Measurements from ENCODE around the gene ACSS1. TPM values are rescaled to one million over a fixed set of nuclear protein-coding genes. Genes with fewer than 3 reads are reported as not detected.

The ACSS1 gene
- 10 to 100 TPM; 40.9 to 42.5 TPM for total RNA-seq

- POLR2A ChIA-PET, result interaction anchor here (0.6 to 4.5 kb wide), 12 partner anchors 10 to 129 kb away, joined by 3 to 31 read pairs (median 4); partner anchors contain the start of gene APMAP
- Mint-ChIP-seq H3K36me3 (ENCODE audit: low read depth) (peaks cover 18% of the 10 kb centered on the region), H3K4me1 (ENCODE audit: low read depth) (peaks cover 43% of the 10 kb centered on the region), H3K27me3 (ENCODE audit: low read depth) (peaks cover 19% of the 10 kb centered on the region), H3K9me3 (ENCODE audit: insufficient read depth) (no peaks in the 10 kb centered on the region), H3K4me3 (peak within 1 kb of the TSS; percentile 86), H3K27ac (peak within 1 kb of the TSS; percentile 87)
- ATAC-seq (peak; percentile 79), DNase-seq (peak; percentile 88)
- CTCF ChIA-PET, result interaction anchor here (1.2 to 11.2 kb wide), 3 partner anchors 13 to 64 kb away, joined by 3 to 191 read pairs (median 6); partner anchors contain the start of gene APMAP
Observed at GRCh38 chr20:25058051-25058846, at the start of gene ACSS1. ACSS1 (minus strand) TSS chr20:25058139; CDS start chr20:25058102, 37 bp downstream.

DNA sequence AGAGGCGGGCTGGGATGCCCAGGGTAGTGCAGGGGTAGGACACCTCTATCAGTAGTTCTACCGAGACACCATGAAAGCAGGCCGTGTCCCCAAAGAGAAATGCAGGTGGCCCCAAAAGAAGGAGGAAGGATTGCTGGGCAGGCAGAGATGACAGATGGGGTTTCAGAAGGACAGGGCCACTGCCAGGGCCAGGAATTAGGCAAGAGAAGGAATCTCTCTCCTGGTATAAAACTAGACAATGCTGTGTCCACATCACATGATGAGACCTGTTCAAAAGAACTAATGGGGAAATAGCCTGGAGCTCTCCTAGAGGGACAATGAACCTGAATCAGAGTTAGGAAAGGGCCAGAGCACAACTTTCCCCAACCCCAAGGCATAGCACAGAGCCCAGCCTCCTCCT, 45.6 kb upstream of the ACSS1 start:
- no peaks in the 10 kb centered on the region for H3K36me3 Mint-ChIP-seq (ENCODE audit: low read depth)
- H3K9me3 Mint-ChIP-seq (ENCODE audit: insufficient read depth), result no peaks in the 10 kb centered on the region
- POLR2A ChIA-PET, result no interaction called here
- no peak overlapping the region for H3K4me3 Mint-ChIP-seq
- H3K27me3 Mint-ChIP-seq (ENCODE audit: low read depth), result peaks cover 17% of the 10 kb centered on the region
- H3K27ac Mint-ChIP-seq, result no peak overlapping the region
- no peak for DNase-seq
- H3K4me1 Mint-ChIP-seq (ENCODE audit: low read depth), result peaks cover 5% of the 10 kb centered on the region
- CTCF ChIA-PET, result no interaction called here
- no peak for ATAC-seq

DNA sequence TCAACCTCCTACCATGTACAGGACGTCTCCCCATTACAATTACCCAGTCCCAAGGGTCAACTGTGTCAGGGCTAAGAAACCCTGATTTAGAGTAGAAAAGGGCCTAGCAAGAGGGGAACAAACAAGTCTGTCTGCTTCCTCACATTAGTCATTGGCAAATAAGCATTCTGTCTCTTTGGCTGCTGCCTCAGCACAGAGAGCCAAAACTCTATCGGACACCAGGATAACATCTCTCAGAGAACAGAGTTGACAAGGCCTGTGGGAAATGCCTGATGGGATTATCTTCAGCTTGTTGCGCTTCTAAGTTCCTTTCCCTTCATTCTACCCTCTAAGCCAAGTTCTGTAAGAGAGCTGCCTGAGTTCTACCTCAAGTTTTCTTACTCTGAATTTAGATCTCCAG, 43.0 kb upstream of the ACSS1 start:
- Mint-ChIP-seq H3K27ac (no peak overlapping the region), H3K4me1 (ENCODE audit: low read depth) (peaks cover 5% of the 10 kb centered on the region), H3K4me3 (no peak overlapping the region), H3K36me3 (ENCODE audit: low read depth) (no peaks in the 10 kb centered on the region), H3K9me3 (ENCODE audit: insufficient read depth) (no peaks in the 10 kb centered on the region), H3K27me3 (ENCODE audit: low read depth) (peaks cover 6% of the 10 kb centered on the region)
- ChIA-PET POLR2A (interaction anchor here (1.0 kb wide), 1 partner anchor 11 kb away, joined by 4 read pairs; no protein-coding TSS in a partner anchor), CTCF (no interaction called here)
- ATAC-seq, result no peak
- no peak for DNase-seq

GRCh38 chr20:25099601-25100140, 41.7 kb upstream of the ACSS1 start:
- CTCF ChIA-PET, result no interaction called here
- Mint-ChIP-seq H3K27ac (no peak overlapping the region), H3K4me3 (no peak overlapping the region), H3K27me3 (ENCODE audit: low read depth) (peaks cover 12% of the 10 kb centered on the region), H3K9me3 (ENCODE audit: insufficient read depth) (no peaks in the 10 kb centered on the region), H3K36me3 (ENCODE audit: low read depth) (no peaks in the 10 kb centered on the region), H3K4me1 (ENCODE audit: low read depth) (peaks cover 5% of the 10 kb centered on the region)
- POLR2A ChIA-PET, result interaction anchor here (0.9 kb wide), 1 partner anchor 10 kb away, joined by 3 read pairs; no protein-coding TSS in a partner anchor
- no peak for ATAC-seq
- DNase-seq, result no peak

GRCh38 chr20:25097498-25097897, 39.6 kb upstream of the ACSS1 start:
- peaks cover 5% of the 10 kb centered on the region for H3K4me1 Mint-ChIP-seq (ENCODE audit: low read depth)
- no peaks in the 10 kb centered on the region for H3K36me3 Mint-ChIP-seq (ENCODE audit: low read depth)
- ChIA-PET CTCF (no interaction called here), POLR2A (no interaction called here)
- DNase-seq (no peak), ATAC-seq (no peak)
- peaks cover 14% of the 10 kb centered on the region for H3K27me3 Mint-ChIP-seq (ENCODE audit: low read depth)
- no peak overlapping the region for H3K27ac Mint-ChIP-seq
- H3K4me3 Mint-ChIP-seq, result no peak overlapping the region
- no peaks in the 10 kb centered on the region for H3K9me3 Mint-ChIP-seq (ENCODE audit: insufficient read depth)

DNA sequence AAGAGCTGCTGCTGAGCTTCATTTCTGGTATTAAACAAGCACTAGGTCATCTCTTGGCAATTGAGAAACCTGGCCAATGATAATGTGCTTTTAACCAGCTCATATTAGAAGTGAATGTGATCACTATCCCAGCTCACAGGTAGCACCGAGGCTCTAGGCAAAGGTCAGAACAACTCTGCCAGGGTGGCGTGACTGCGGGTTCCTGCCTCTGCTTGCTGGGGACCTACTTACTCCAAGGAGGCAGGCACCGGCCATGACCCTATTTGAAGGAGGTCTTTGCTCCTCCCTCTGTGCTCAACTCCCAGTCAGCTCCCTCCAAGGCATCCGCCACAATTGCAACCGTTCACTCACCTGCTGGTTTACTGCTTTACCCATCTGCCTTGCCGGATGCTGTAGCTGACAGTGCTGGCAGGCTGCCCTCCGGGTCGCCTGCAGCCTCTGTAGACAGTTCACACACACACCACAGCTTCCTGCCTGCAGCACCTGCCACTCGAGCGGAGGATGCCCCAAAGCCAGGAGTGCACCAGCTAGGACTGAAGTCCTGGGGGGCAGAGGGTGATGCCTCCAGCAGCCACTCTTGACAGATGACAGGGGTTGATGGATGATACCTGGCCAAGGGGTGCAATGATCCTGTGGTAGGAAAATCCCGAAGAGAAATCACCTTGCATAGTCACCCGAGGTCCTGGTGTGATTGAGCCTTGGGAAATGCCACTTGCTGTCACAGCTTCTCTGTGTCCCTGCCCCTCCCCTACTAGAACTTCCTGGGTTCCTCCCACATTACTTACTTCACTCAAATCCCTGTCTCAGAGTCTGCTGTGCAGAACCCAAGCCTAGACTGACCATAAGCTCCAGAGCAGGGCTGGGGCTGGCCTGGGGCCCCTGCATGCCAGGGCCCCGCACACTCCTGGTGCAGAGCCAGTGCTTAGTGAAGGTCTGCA, 32.8 kb upstream of the ACSS1 start:
- H3K27me3 Mint-ChIP-seq (ENCODE audit: low read depth), result peaks cover 16% of the 10 kb centered on the region
- peak; percentile 98 for ATAC-seq
- no peaks in the 10 kb centered on the region for H3K36me3 Mint-ChIP-seq (ENCODE audit: low read depth)
- H3K4me1 Mint-ChIP-seq (ENCODE audit: low read depth), result peaks cover 26% of the 10 kb centered on the region
- no peaks in the 10 kb centered on the region for H3K9me3 Mint-ChIP-seq (ENCODE audit: insufficient read depth)
- ChIA-PET CTCF (interaction anchor here (0.8 to 2.1 kb wide), 8 partner anchors 13 to 308 kb away, joined by 3 to 8 read pairs (median 5); partner anchors contain the start of gene PYGB), POLR2A (interaction anchor here (0.6 to 1.6 kb wide), 7 partner anchors 8 to 157 kb away, joined by 3 to 4 read pairs (median 3); partner anchors contain the start of genes ACSS1 and PYGB)
- H3K27ac Mint-ChIP-seq, result peak overlapping the region; percentile 78
- DNase-seq, result peak; percentile 85
- H3K4me3 Mint-ChIP-seq, result no peak overlapping the region

DNA sequence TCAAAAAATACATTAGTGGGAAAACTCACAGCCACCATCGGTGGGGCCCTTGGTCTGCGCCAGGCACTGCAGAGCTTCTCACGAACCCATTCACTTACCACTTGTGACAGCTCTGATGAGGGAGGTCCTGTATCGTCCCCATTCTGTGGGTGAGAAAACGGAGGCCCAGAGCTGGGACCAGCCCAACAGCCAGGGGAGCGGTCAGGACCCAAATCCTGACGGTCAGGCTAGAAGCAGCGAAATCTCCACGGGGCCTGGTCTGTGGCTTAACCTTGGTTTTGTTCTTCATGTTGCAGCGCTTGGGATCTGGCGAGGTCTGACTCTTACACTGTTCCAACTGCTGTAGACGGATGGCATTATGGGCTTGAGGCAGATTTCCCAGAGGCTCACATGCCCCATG, 31.7 kb upstream of the ACSS1 start:
- no peak overlapping the region for H3K4me3 Mint-ChIP-seq
- H3K4me1 Mint-ChIP-seq (ENCODE audit: low read depth), result peaks cover 26% of the 10 kb centered on the region
- DNase-seq (no peak), ATAC-seq (no peak)
- ChIA-PET CTCF (interaction anchor here (0.7 to 2.1 kb wide), 5 partner anchors 12 to 158 kb away, joined by 3 to 8 read pairs (median 5); partner anchors contain the start of gene PYGB), POLR2A (interaction anchor here (0.8 to 1.6 kb wide), 2 partner anchors 10 to 15 kb away, joined by 3 read pairs; no protein-coding TSS in a partner anchor)
- no peaks in the 10 kb centered on the region for H3K9me3 Mint-ChIP-seq (ENCODE audit: insufficient read depth)
- no peaks in the 10 kb centered on the region for H3K36me3 Mint-ChIP-seq (ENCODE audit: low read depth)
- H3K27me3 Mint-ChIP-seq (ENCODE audit: low read depth), result peaks cover 18% of the 10 kb centered on the region
- H3K27ac Mint-ChIP-seq, result no peak overlapping the region

GRCh38 chr20:25089096-25089495, 31.2 kb upstream of the ACSS1 start:
- no peaks in the 10 kb centered on the region for H3K9me3 Mint-ChIP-seq (ENCODE audit: insufficient read depth)
- peaks cover 24% of the 10 kb centered on the region for H3K27me3 Mint-ChIP-seq (ENCODE audit: low read depth)
- no peak overlapping the region for H3K27ac Mint-ChIP-seq
- ChIA-PET CTCF (interaction anchor here (0.7 to 2.1 kb wide), 2 partner anchors 11 to 89 kb away, joined by 3 to 8 read pairs; no protein-coding TSS in a partner anchor), POLR2A (interaction anchor here (0.8 to 1.6 kb wide), 2 partner anchors 10 to 14 kb away, joined by 3 read pairs; no protein-coding TSS in a partner anchor)
- DNase-seq (no peak), ATAC-seq (no peak)
- no peak overlapping the region for H3K4me3 Mint-ChIP-seq
- H3K36me3 Mint-ChIP-seq (ENCODE audit: low read depth), result no peaks in the 10 kb centered on the region
- peaks cover 29% of the 10 kb centered on the region for H3K4me1 Mint-ChIP-seq (ENCODE audit: low read depth)

- ChIA-PET CTCF (no interaction called here), POLR2A (no interaction called here)
- no peak overlapping the region for H3K27ac Mint-ChIP-seq
- no peaks in the 10 kb centered on the region for H3K9me3 Mint-ChIP-seq (ENCODE audit: insufficient read depth)
- peaks cover 30% of the 10 kb centered on the region for H3K27me3 Mint-ChIP-seq (ENCODE audit: low read depth)
- ATAC-seq (no peak), DNase-seq (no peak)
- H3K36me3 Mint-ChIP-seq (ENCODE audit: low read depth), result no peaks in the 10 kb centered on the region
- H3K4me1 Mint-ChIP-seq (ENCODE audit: low read depth), result peaks cover 29% of the 10 kb centered on the region
- no peak overlapping the region for H3K4me3 Mint-ChIP-seq
Observed at GRCh38 chr20:25088267-25088666, 30.3 kb upstream of the ACSS1 start.

DNA sequence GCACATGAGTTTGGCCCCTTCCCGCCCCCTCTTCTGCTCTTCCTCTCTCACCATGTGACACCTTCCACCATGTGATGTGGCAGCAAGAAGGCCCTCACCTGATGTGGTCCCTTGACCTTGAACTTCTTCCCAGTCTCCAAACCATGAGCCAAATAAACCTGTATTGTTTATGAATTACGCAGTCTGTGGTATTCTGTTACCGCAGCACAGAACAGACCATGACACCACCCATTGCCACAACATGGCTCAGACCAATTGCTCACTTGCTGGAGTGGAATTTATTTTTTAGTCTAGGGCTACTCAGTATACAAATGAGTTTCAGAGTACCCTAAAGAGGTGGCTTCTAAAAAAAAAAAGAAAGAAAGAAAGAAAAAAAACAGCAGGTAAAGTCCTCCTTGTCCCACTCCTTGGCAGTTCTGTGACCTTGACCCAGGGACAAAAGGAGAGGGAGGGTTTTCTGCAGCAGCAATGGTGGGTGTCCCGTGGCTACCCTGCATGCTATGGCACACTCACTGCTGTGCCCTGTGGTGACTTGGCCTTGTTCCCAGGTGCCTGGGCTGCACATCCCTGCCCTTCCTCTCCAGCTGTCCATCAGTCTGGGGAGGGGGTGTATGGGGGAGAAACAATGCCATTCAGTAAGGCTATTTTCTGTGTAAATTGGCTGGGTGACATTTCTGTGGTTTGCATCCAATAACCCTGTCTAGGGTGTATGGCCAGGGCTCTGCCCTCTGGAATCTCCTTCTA, 29.4 kb upstream of the ACSS1 start:
- H3K27ac Mint-ChIP-seq, result no peak overlapping the region
- peaks cover 38% of the 10 kb centered on the region for H3K27me3 Mint-ChIP-seq (ENCODE audit: low read depth)
- POLR2A ChIA-PET, result no interaction called here
- CTCF ChIA-PET, result no interaction called here
- H3K9me3 Mint-ChIP-seq (ENCODE audit: insufficient read depth), result no peaks in the 10 kb centered on the region
- ATAC-seq (no peak), DNase-seq (no peak)
- H3K4me1 Mint-ChIP-seq (ENCODE audit: low read depth), result peaks cover 29% of the 10 kb centered on the region
- no peaks in the 10 kb centered on the region for H3K36me3 Mint-ChIP-seq (ENCODE audit: low read depth)
- H3K4me3 Mint-ChIP-seq, result no peak overlapping the region

Measured in activated CD8-positive, alpha-beta T cell treated with anti-CD3 and anti-CD28 coated beads, Interleukin-2, amount 10 ng/mL, durations not matched to agents 7 days and 5 days (primary cell).